Activated gamma-delta T cell (primary cell): ENCODE measurements around the gene HS3ST3A1.

Source experiments
- DNase-seq: peaks from one replicate; lab custom pipeline; 2025; lab: John Stamatoyannopoulos, UW

HS3ST3A1 gene

DNA sequence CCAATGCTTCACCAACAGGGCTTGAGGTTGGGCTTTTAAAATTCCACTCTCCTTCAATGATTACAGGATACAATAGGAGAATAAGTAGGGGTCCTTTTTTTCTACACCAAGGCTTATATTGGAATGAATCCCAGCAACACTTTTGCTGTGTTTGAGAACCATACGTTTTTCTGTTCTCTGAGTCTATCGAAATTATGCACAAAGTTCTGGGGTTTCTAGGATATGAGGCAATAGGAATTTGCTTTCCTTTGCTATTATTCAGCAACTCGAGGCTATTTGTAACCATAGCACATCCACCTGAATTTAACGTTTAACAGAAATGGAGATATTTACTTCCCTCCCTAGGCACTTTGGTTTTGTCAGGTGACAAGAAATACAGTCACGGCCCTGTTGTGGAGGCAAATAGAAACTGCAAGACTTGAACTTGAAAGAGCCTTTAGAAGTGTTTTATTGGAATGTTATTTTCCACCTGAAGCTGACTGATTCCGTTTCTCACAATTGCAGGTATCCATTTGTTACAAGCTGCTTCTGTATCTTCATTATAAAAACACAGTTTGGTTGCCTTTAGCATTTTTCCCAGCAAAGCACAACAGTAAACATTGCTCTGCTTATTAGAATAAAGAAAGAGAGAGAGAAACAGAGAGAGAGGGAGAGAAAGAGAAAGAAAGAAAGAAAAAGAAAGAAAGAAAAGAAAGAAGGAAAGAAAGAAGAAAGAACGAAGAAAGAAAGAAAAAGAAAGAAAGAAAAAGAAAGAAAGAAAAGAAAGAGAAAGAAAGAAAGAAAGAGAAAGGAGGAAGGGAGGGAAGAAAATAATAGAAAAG lies 109.6 kb downstream of the HS3ST3A1 start:
- DNase-seq, result no peak

DNA sequence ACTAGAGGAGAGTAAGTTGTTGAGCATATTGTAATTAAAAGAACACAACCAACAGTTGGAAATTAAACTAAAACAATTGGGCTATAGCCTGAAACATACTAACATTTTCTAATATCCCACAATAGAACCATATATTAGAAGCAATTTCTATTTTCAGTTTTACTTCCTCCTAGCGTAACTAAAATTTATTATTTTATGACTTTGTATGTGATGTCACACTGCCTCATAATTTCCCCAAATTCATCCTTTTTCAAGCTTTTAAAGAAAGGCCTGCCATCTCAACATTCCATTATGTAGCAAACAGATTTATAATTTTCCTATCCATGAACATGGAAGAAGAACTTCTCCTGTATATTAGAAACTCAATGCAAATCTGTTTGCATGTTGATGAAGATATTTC lies 110.2 kb downstream of the HS3ST3A1 start:
- no peak for DNase-seq

DNA sequence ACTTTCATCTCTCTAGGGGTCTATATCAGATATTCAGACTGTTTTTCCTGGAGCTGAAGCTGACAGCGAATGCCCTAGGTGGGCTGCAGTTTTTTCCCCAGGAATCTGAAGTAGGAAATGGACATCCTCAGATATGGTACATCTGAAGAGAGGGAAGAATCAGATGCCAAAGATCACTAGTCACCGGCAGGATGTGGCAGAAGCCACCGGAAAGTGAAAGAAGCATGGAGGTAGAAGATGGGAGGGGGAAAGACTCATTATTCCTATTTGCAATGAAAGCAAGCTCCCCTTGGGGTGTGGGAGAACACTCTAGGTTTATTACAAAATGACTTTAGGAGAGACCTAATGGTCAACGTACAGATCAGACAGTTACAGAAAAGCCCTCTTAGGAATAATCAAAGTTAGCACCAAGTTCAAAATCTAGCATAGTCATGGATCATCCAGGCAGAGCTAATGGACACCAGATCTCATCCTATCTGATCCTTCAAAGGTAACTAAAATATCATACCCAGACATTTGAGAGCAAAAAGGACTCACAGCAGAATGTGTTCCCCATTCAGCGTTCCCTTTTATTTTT lies 110.7 kb downstream of the HS3ST3A1 start:
- DNase-seq, result no peak

DNA sequence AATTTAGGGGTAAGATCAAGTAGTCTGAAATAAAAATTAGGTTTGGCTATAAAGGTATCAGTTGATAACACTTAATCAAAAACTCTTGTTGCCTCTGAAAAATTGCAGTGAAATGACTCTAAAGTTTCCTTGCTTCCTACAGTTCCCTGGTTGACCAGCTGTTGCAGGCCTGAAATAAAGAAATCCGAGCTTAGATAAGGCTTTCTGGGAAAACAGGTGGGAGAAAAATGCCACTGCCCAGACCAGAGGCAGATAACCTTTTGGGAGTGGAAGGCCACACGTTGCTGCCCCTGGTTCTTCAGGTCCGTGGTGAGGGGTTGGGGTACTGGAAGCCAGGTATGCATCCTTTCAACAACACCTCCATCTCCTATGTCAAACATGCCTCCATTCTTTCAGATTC lies 111.3 kb downstream of the HS3ST3A1 start:
- DNase-seq, result no peak

DNA sequence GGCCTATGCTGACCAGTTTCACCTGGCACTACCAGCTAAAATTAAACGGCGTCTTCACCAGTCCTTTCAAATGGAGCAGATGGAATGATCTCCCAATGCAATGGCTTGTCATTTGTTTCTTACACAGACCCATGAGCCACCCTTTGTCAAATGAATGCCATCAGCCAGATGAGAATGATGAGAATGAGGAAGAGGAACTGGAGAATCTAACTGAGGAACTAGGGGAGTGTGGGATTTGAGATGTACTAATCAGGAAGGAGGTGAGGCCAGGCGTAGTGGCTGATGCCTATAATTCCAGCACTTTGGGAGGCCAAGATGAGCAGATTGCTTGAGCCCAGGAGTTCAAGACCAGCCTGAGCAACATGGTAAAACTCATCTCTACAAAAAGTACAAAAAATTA lies 116.4 kb downstream of the HS3ST3A1 start:
- no peak for DNase-seq

DNA sequence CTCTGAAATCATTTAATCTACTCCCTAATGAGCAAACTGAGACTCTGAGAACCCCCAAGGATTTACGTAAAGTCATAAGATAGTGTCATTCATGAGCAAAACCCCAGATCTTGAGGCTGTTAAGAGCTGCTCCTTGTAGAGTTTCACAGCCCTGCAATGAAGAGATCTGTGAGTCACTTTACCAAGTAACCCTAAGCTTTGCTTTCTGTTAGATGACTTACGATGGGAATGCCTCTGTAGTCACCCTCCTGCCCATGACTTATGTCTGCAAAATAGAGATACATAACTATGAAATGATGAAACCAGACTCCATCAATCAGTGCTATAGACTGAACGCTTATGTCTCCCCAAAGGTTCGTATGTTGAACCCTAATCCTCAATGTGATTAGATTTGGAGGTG lies 117.7 kb downstream of the HS3ST3A1 start:
- no peak for DNase-seq

- no peak for DNase-seq
These were observed 120.9 kb downstream of the HS3ST3A1 start for GRCh38 chr17:13480877-13481276.

GRCh38 chr17:13478326-13478830 lies 123.4 kb downstream of the HS3ST3A1 start:
- no peak for DNase-seq

DNA sequence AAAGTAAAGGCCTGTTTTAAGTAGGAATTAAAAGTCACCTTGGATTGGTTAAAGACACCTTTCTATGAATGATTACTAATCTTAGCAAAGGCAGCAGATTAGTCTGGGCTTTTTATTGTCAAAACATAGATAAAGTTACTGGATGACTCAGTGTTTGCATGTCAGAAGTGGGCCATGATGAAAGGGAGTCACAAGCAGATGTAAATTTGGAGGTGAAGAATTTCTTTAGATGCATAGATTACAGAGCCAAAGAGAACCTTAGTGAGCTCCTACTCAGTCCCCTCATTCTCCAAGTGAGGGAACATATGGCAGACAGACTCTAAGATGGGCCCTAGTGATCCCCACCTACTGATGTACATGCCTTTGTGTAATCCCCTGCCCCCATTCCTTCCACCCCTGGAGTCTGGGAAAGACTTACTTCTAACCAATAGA lies 124.5 kb downstream of the HS3ST3A1 start:
- DNase-seq, result no peak

GRCh38 chr17:13476720-13477119 lies 125.0 kb downstream of the HS3ST3A1 start:
- no peak for DNase-seq

DNA sequence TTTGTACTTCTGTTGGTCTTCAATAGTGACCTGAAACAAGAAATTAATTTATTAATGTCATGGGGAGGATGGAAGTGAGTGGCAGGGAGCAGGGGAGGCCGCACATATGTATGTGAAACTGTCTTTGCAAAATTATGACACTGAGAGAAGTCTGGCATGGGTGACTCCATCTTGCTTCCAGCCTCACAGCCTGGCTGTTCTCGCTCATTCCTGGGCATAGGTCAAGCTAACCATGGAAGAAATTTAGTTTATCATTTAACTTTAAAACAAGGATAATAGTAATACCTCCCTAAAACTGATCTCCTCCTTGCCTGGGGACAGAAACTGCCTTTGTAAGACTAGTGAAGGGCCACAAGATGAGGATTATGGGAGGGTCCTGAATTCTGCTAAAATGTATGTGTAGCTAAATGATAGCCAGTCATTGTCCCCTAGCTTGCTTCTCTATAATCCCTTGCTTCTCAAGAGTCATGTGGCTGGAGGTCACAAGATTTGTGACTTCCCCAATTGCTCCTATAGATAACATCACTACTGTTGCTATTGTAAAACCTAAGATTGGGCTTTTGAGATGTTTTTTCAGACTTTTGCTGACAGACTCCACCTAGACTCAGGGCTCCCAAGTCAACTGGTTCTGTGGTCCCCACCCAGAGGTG lies 126.0 kb downstream of the HS3ST3A1 start:
- DNase-seq, result no peak

DNA sequence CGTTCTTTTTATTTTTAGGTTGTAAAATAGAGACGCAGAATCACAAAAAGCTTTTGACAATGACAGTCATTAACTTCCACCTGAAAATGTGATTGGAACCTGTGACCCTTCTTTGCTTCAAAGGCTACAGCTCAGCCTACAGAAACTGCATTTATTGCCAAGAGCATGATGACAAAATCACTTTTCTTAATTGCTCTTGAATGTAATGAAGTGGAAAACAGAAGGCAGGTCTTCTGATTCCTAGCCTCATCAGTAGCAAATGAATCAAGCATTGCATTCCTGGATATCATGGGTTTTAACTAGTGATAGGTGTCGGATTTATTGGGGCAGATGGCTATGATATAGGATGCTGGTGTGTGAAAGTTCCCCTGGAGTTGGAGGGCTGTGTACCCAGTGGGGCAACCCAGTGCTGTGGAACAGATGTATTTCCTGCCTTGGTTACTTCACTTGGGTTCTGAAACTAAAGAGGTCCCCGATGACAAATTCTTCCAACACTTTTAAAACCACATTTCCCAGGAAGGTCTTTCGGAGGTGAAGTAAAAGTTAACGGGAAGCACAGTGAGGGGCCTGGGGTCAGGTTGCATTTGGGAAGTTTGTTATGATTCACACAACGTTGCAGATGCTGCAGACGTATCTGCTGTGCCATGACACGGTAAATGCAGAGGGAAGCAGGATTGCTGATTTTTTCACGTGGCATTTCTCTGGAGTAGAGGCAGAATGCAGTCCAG lies 127.5 kb downstream of the HS3ST3A1 start:
- DNase-seq, result no peak

- DNase-seq, result no peak
These were observed 136.1 kb downstream of the HS3ST3A1 start for GRCh38 chr17:13465678-13466077.

GRCh38 chr17:13462673-13463124 lies 139.0 kb downstream of the HS3ST3A1 start:
- no peak for DNase-seq

GRCh38 chr17:13462146-13462545 lies 139.6 kb downstream of the HS3ST3A1 start:
- DNase-seq, result no peak

DNA sequence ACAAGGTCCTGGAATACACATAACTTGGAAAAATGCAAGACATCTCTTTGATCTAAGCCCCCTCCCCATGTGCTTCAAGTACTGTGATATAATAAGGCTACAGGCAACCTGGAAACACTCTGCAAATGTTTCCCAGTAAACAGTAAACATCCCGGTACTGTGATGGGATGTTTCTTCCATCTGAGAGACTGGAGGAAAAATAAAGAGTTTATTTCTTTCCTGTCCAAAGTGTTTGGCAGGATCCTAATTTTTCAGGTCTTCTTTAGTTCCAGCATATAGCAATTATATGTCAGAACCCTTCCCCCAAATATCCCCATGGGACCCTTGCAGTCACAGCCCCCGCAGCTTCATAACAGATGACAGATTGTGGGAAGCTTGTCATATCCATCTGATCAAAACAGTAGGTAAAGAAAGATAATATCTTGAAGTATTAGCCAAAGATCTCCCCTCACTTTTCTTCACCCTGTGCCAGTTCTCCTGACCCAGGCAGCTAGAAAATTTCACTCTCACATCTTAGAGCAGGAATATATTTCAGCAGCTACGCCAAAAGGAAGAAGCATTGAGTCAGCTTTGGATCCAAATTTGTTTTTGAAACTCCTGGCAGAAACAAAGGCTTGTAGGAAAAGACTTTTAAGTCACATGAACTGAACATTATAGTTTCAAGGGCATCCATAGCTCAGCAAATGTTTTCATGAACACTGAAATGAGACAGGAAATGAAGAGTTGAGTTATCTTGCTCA lies 141.3 kb downstream of the HS3ST3A1 start:
- no peak for DNase-seq

DNA sequence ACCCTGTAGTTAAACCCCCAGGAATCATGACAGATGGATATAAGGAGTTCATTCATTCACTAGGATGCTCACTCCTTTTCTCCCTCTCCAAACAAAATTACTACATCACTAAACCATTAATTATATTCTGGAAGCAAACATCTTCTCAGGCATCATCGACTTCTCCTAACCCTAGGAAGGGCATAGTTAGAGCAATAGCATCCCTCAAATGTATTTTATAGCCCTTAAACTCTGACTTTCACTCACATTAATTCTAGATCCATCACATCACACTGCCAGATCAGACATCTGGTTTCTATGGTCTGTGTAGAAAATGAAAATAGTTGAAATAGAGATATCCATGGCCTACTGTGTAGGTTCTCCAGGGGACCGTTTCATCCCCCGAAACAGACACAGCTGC lies 143.9 kb downstream of the HS3ST3A1 start:
- no peak for DNase-seq
